HG03103 (cell line): ENCODE results near the gene CPED1.

Experiments used
- ATAC-seq: cut with Tn5 transposase; IDR thresholded peaks from one replicate; pipeline ENCODE4 v1.9.1; 2021; ENCODE audit warnings: low read depth; ENCODE audit not compliant: unreplicated experiment

The CPED1 gene

GRCh38 chr7:121330053-121330833 is 341.7 kb downstream of the CPED1 start:
- ATAC-seq = no peak

- ATAC-seq = no peak
These were observed 342.5 kb downstream of the CPED1 start for GRCh38 chr7:121331048-121331447.

DNA sequence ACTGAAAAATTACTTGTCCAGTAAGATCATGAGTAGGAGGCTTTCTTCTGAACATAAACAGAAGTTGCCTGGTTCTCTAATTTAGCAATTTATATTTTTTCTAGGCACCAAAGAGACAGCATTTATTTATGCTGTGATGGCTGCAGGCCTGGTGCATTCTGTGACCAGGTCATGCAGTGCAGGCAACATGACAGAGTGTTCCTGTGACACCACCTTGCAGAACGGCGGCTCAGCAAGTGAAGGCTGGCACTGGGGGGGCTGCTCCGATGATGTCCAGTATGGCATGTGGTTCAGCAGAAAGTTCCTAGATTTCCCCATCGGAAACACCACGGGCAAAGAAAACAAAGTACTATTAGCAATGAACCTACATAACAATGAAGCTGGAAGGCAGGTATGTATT is 343.1 kb downstream of the CPED1 start:
- no peak for ATAC-seq

DNA sequence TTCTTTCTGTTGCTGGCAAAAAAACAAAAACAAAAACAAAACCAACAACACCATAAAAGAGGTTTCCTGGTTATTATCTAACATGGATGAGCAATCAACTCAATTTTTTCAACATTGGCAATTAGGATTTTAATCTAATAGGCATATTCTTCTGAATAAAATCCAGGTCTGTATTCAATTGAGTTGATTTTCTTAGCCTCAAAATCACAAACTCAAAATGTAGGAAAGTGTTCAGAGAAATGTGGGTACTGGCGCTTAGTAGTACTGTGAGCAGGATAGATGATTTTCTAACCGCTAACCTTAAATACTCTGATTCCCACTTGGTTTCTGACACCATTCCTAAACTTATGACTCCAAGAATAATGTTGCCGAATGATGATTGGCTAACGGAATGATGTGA is 345.9 kb downstream of the CPED1 start:
- no peak for ATAC-seq

- no peak for ATAC-seq
These were observed 346.6 kb downstream of the CPED1 start for GRCh38 chr7:121334875-121335648.

DNA sequence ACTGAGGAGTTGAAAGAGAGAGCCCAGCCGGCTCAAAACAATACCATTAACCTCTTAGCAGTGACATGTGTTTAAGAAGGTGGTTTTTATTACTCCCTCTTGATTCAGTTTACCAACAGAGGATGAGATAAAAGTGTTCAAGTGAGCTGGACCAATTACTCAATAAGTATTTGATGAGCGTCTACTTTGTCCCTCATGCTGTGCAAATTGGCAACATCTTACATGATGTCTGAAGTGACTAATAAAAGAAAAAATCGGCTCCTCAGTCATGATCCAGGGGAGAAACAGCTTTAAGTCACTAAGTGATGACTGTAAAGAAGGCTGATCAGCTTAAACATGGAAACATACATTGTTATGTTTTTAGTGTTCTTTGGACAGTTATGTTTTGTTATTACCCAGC is 348.1 kb downstream of the CPED1 start:
- ATAC-seq = no peak

DNA sequence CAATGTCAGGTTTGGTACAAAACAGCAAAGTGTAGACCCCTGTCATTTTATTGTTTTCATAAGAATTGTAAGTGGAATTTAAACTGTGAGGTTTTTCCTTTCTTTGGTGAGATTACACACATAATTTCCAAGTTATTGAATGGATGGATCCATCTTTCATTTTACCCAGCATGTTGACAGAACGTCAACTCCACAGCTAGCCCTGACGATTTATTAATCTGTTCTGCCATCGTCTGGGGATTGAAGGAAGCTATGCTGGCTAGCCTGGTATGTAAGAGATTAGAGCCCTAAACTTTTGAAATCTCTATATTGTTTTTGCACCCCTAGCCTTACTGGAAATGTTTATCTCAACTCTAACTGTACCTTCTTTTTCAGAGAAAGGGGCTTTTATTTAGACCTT is 348.9 kb downstream of the CPED1 start:
- ATAC-seq = no peak

GRCh38 chr7:121339082-121339481 is 350.6 kb downstream of the CPED1 start:
- no peak for ATAC-seq

DNA sequence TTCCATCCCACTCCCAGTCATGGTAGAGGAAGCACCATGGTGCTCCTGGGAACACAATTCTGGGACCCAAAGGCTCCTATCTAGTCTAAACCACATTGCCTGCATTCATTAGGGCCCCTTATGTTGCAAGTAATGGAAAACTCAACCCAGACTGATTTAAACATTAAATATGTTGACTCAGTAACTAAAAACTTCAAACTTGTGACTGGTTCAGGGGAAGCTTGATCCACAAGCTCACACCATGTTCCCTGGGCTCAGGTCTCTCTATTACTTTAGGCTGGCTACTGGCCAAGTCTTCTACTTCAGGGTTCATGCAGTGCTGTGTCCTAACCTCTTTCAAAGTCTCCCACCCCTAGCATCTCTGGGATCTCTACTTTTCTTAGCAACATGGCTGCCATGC is 353.4 kb downstream of the CPED1 start:
- no peak for ATAC-seq

GRCh38 chr7:121342631-121343030 is 354.1 kb downstream of the CPED1 start:
- no peak for ATAC-seq

DNA sequence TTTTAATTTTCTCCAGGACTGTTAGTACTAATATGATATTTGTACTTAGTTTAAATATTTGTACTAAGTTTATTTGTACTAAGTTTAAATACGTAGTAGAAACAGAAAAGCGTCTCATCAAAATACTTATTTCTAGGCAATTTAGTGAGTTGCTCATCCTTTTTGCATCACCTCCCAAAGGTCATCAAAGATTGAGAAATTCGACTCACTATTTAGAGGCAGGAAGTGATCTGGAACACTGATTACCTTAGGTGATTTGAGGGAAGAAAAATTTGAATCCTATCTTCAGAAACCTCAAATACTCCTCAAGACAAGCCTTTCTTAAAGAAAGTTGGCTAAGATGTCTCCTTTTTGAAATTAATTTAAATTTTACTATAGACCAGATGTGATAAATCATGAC is 354.8 kb downstream of the CPED1 start:
- ATAC-seq = no peak

DNA sequence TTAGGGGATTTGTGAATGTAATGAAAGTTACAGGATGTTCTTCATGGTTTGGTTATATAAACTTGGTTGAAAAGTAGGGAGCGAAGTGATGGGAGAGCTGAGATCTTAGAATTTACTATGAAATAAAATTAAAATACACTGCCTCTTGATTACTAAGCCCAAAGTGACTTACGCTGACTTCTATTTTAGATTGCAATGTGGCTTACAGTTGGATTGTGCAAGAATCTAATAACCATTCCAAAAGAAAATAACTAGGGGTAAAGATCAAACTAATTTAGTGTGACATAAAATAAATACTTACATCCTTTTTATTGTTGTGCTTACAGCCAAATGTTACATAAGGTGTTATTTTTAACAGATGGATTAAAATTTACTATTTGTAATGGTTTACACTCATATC is 355.6 kb downstream of the CPED1 start:
- ATAC-seq = no peak

GRCh38 chr7:121344497-121344896 is 356.0 kb downstream of the CPED1 start:
- ATAC-seq = no peak
